ENCODE results near the gene ARHGEF19. TPM values are rescaled to one million over a fixed set of nuclear protein-coding genes. Genes with fewer than 3 reads are reported as not detected.

Gene ARHGEF19
- total RNA-seq = 12.2 TPM in 2 replicates

GRCh38 chr1:16212251-16212961 is at the start of gene ARHGEF19:
Gene ARHGEF19 (minus strand): TSS chr1:16212652. CDS start chr1:16209054, 3,598 bp downstream.

GRCh38 chr1:16236511-16237342 is 24.3 kb upstream of the ARHGEF19 start, which contains the start of gene CPLANE2:
Gene CPLANE2 (minus strand): TSS chr1:16237183. CDS start chr1:16236742, 441 bp downstream.

GRCh38 chr1:16155537-16156410 is 56.7 kb downstream of the ARHGEF19 start, which contains the start of gene EPHA2:
Gene EPHA2 (minus strand): TSS chr1:16156069. CDS start chr1:16155932, 137 bp downstream.

Other genes with a start within 250 kb of the ARHGEF19 start
- gene ZBTB17, start 236.6 kb downstream of the ARHGEF19 start, total RNA-seq = 37.4 and 37.5 TPM in 2 replicates
- not detected in 2 replicates for gene SRARP, start 208.4 kb downstream of the ARHGEF19 start, total RNA-seq
- gene HSPB7, start 194.6 kb downstream of the ARHGEF19 start, total RNA-seq = 5.9 and 6.4 TPM in 2 replicates
- gene CLCNKA, start 190.6 kb downstream of the ARHGEF19 start, total RNA-seq = not detected in 2 replicates
- gene CLCNKB, start 168.9 kb downstream of the ARHGEF19 start, total RNA-seq = 0.09 and 0.30 TPM in 2 replicates
- gene FAM131C, start 139.0 kb downstream of the ARHGEF19 start, total RNA-seq = under 0.01 and 0.37 TPM in 2 replicates
- 60.0 and 152 TPM in 2 replicates for gene EPHA2, start 56.6 kb downstream of the ARHGEF19 start, total RNA-seq
- 8.0 and 13.7 TPM in 2 replicates for gene CPLANE2, start 24.5 kb upstream of the ARHGEF19 start, total RNA-seq
- 11.9 and 13.1 TPM in 2 replicates for gene FBXO42, start 139.8 kb upstream of the ARHGEF19 start, total RNA-seq
- 16.9 and 39.4 TPM in 2 replicates for gene SZRD1, start 154.6 kb upstream of the ARHGEF19 start, total RNA-seq
- gene SPATA21, start 224.8 kb upstream of the ARHGEF19 start, total RNA-seq = not detected in 2 replicates
- gene NECAP2, start 228.1 kb upstream of the ARHGEF19 start, total RNA-seq = 74.4 and 74.8 TPM in 2 replicates

Measured in smooth muscle cell of the umbilical artery (primary cell).